NCI-H1694 treated with DMSO at 0.1 percent for 48 hours (cell line): ENCODE measurements around the gene MLKL.

Experiments
- DNase-seq: peaks from one replicate; lab custom pipeline; 2025; lab: John Stamatoyannopoulos, UW

Gene MLKL

DNA sequence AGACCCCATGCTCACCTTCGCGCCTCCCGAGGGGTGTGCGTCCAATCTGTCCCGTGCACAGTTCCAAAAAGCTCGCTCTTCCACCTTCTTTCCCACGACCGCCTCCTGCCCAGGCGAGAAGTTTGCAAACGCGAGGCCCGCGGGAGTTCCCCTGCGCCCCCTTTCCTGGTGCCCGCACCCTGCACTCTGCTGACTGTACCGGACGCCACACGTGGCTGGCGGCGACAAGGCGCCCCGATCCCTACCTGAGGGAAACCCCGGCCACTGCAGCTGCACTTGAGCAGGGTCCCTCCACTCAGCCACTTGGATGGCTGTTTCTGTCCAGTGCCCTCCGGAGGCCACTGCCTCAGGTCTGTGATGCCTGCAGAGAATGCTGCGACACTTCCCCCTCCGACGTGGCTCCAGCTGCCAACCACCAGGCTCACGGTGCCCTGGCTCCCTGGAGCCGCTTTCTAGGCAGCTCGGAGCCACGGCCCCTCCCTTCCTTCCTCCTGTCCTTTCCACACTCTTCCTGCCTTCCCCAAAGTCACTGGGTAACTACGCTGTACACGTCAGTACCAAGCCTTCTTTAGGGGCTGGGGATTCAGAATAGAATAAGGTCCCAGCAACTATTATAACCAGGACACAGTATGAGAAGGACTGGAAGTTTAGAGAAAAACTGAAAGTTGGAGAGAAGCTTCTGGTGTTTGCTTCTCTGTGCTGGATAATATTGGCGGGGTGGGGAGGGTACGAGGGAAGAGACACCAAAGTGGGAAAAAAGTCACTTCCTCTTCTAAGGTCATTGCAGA lies at the start of gene MLKL:
Gene MLKL, minus strand, starts transcription at position 425 of the 788 bp plus-strand sequence. CDS start 5,105 bp downstream, outside the sequence.
- no peak for DNase-seq

DNA sequence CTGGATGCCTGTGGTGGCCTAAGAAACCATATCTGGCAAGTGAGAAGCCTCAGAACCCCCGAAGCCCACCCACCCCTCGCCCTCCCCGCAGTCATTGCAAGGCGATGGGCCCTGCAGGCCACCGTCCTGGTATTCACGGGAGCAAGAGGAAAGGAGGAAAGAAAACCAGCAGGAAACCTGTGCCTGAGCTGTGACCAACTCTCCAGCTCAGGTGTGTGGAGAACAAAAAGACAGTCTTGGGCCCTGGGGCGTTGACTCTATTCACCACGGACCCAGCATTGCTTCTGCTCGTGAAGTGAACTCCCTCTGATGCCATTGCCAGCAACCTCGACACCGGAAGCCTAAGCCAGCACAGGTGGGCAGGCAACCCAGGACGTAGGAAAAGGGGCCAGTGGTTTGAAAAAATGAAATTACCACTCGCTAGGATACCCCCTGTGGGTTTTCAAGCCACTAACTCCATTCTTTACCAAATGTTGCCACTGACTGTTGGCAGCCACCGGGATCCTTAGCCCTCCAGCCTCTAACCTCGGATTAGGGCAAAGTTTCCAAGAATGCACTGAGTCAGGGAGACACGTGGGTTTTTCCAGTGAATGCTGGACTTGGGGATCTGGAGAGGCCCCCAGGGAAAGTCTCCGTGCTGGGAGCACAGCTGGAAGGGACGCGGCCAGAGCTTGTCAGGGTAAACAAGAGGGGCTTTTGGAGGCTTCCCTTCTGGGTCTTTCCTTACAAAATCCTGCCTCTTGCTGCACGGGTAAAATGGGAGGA lies 48.8 kb upstream of the MLKL start:
- DNase-seq = no peak

- no peak for DNase-seq
Observed at GRCh38 chr16:74748616-74749026, 48.0 kb upstream of the MLKL start.

GRCh38 chr16:74747716-74748615 lies 47.3 kb upstream of the MLKL start:
- no peak for DNase-seq

DNA sequence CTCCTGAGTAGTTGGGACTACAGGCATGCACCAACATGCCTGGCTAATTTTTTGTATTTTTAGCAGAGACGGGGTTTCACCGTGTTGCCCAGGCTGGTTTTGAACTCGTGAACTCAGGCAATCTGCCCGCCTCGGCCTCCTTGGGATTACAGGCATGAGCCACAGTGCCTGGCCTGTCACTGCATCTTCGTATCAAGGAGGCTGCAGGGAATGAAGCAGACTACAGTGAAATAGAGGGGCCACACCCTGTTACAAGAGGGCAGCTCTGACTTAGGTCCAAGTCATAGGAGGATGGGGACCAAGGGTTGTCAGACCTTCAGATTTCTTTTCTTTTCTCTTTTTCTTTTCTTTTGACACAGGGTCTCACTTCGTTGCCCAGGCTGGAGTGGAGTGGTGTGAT lies 45.3 kb upstream of the MLKL start:
- DNase-seq = no peak

GRCh38 chr16:74745109-74745615 lies 44.5 kb upstream of the MLKL start:
- no peak for DNase-seq

DNA sequence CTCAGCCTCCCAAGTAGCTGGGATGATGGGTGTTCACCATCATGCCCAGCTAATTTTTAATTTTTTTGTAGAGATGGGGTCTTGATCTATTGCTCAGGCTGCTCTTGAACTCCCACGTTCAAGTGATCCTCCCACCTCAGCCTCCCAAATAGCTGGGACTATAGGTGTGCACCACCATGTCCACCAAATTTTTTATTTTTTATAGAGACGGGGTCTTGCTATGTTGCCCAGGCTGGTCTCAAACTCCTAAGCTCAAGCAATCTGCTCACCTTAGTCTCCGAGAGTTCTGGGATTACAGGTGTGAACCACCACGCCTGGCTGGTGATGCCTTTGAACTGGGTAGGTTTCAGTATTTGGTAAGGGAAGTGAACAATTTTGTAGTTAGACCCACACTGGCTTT lies 43.9 kb upstream of the MLKL start:
- no peak for DNase-seq

- DNase-seq = no peak
Observed at GRCh38 chr16:74743668-74744299, 43.1 kb upstream of the MLKL start.

- no peak for DNase-seq
Observed at GRCh38 chr16:74743045-74743667, 42.5 kb upstream of the MLKL start.

GRCh38 chr16:74742051-74742481 lies 41.4 kb upstream of the MLKL start:
- no peak for DNase-seq

DNA sequence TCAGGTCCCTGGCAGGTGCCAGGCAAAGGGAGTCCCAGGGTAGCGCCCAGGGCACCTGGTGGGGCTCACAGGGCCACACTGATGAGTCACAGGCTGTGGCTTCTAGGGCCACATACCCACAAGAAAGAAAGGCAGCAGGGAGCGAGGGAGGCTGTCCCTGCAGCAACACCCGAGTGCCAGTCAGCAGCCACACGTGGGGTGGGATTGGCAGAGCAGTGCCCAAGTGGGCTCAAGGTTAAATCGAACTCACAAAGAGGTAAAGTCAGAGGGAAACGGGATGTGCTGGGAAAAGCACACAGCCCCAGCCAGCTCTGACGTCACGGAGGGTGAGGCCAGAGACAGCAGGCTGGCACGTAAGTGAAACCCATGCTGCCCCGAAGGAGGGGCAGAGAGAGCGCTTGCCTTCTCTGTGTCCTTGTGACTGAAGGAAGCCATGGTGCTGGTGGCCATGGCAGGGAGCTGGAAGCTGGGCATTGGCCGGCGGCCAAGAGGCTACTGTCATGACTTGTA lies 40.2 kb upstream of the MLKL start:
- no peak for DNase-seq

DNA sequence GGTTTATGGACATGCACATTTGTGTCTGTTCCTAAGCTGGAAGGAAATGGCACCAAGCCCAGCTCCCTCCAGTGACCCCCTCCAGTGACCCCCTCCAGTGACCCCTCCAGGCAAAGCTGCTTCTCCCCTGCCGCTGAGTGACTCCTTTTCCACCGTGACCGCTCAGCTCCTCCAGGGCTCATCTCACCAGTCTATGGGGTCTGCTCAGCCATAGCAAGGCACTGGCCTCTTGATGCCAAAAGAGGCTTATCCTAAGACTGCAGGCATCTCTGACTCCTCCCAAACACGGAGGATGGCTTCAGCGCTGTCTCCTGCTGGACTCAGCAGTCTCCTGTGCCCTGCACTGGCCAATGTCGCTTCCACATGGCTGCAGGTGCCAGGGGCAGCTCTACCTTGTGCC lies 38.6 kb upstream of the MLKL start:
- DNase-seq = no peak

DNA sequence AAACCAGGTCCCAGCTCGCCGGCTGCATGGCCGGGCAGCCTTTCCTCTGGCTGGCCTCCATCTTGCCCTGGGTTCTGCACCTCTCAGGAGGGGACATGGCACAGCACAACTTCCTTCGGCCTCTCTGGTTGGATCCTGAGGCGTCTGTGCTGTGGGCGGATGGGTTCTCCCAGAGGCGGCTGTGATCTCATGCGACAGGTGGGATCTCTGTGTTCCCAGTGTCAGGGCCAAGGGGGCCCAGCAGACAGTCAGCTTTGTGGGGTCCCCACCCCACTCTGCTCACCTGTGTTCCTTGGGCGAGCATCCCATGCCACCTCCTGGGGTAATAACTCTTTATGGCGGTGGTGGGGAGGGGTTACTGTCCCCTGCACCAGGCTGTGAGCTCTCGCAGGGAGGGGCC lies 38.2 kb upstream of the MLKL start:
- DNase-seq = no peak

GRCh38 chr16:74738113-74738541 lies 37.5 kb upstream of the MLKL start:
- no peak for DNase-seq

- DNase-seq = no peak
Observed at GRCh38 chr16:74737521-74737920, 36.9 kb upstream of the MLKL start.

GRCh38 chr16:74736531-74737157 lies 36.0 kb upstream of the MLKL start:
- DNase-seq = no peak

- DNase-seq = no peak
Observed at GRCh38 chr16:74735554-74735953, 34.9 kb upstream of the MLKL start.

DNA sequence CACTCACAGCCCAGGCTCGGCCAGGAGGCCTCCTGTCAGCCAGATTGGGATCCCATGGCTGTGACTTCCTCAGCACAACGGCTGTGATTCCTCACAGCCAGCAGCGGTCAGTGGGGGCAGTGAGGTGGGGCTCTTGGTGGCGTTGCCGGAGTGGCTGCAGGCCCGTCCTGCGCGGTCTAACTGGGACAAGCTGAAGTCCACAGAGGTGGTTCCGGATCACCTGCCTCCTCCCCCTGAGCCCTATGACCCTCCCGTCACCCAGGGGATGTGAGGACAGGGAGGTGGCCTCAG lies 34.4 kb upstream of the MLKL start:
- no peak for DNase-seq

DNA sequence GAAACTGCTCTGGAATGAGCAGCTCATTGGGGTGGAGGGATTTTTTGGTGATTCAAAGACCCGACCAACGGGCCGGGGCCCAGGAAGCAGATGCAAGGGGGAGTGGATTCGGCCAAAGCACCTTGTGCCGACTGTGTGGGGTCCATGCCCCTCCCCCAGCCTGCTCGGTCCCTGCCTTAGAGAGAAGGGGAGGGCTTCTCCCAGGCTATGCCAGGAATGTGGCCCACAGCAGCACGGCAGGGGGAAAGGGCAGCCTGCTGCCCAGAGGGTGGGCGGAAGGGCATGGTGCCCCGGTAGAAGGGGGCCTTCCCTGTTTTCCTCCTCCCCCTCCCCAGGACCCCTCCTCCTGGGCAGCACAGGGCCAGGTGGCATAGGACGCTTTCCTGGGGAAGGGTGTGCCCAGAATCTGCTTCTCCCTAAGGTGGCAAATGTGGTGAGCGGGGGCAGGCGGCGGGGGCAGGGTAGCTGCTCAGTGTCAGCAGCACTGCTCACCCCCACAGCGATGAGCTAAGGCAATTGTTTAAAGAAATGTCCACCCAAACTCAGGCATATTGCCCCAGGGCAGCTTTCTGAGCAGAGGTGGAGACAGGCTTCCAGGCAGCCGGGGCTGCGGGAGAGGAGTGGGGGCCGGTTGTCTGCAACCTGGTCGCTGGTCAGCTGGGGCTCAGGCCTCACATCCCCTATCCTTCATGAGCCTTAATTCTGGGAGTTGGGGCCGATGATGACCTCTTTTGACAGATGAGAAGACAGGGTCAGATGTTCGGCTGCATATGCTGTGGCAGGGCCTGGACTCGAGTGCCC lies 33.9 kb upstream of the MLKL start:
- DNase-seq = no peak
